ENCODE results near the gene NHLH2.

DNA sequence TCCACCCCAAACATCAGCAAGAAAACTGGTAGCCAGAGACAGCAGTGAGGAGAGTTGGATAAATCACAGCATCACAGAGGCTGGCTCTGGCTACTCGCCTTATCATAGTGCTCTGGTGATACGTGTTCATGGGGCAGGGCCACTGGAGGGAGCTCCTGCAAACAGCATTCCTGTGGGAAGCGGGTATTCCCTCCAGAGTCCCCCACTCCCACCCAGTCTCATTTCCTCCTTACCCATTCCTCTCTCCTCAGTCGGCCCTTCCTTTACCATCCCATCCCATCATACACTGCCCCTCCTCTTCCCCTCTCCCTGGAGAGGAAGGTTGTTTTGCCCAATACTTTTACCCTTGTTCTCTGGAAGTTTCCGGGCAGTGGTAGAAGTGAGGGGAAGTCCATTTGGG lies 7.1 kb downstream of the NHLH2 start:
- TF ChIP-seq JUND (IDR thresholded peaks at IDR 0.05; ENCODE audit: low read depth, low read length) (no peak), SP1 (IDR thresholded peaks at IDR 0.05; ENCODE audit: low read depth, low read length) (no peak), EP300 (IDR thresholded peaks at IDR 0.05; ENCODE audit: borderline replicate concordance in 1 of 2, control insufficient read depth in 1 of 2, low read depth in 2 of 2, low read length in 2 of 2) (no peak), ESRRA (IDR thresholded peaks at IDR 0.05; ENCODE audit: low read length) (no peak), TAF1 (IDR thresholded peaks at IDR 0.05; ENCODE audit: borderline replicate concordance, low read depth, low read length) (no peak), SPI1 (IDR thresholded peaks at IDR 0.05; ENCODE audit: borderline replicate concordance, insufficient read depth, low read depth, low read length) (no peak), POLR2A (IDR thresholded peaks at IDR 0.05; ENCODE audit: low read depth, low read length) (no peak), BMI1 (IDR thresholded peaks at IDR 0.05; ENCODE audit: borderline replicate concordance) (no peak), RFX5 (IDR thresholded peaks at IDR 0.05; ENCODE audit: low read depth, low read length) (no peak), FOXM1 (IDR thresholded peaks at IDR 0.05; ENCODE audit: low read depth, low read length) (no peak), BHLHE40 (IDR thresholded peaks at IDR 0.05; ENCODE audit: borderline replicate concordance in 1 of 2, low read depth in 2 of 2, low read length in 1 of 2) (no peak), RAD21 (IDR thresholded peaks at IDR 0.05; ENCODE audit: insufficient read depth, low read depth, low read length) (no peak)
- TF ChIP-seq, protein P1, sequence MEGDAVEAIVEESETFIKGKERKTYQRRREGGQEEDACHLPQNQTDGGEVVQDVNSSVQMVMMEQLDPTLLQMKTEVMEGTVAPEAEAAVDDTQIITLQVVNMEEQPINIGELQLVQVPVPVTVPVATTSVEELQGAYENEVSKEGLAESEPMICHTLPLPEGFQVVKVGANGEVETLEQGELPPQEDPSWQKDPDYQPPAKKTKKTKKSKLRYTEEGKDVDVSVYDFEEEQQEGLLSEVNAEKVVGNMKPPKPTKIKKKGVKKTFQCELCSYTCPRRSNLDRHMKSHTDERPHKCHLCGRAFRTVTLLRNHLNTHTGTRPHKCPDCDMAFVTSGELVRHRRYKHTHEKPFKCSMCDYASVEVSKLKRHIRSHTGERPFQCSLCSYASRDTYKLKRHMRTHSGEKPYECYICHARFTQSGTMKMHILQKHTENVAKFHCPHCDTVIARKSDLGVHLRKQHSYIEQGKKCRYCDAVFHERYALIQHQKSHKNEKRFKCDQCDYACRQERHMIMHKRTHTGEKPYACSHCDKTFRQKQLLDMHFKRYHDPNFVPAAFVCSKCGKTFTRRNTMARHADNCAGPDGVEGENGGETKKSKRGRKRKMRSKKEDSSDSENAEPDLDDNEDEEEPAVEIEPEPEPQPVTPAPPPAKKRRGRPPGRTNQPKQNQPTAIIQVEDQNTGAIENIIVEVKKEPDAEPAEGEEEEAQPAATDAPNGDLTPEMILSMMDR (IDR thresholded peaks at IDR 0.05 in 2 of 3, conservative IDR thresholded peaks at IDR 0.05 in 1 of 3; ENCODE audit: control insufficient read depth in 2 of 3, extremely low read depth in 1 of 3, insufficient read depth in 1 of 3, low read depth in 3 of 3, low read length in 3 of 3), result no peak

Data from GM12878 (cell line).